SK-N-MC (cell line): ENCODE results near the gene SELENOT.

Experiments used
- EZH2 ChIP-seq: fragments of 200-600 bp; sonication (generic); IDR thresholded peaks from one replicate; pipeline ENCODE4 v1.6.1; 2017; ENCODE audit warnings: antibody characterized with exemption
- POLR2AphosphoS5 ChIP-seq: IDR thresholded peaks from 2 replicates; pipeline ENCODE4 v1.6.1; 2012; ENCODE audit warnings: mild to moderate bottlenecking, low read depth, low read length, borderline replicate concordance

DNA sequence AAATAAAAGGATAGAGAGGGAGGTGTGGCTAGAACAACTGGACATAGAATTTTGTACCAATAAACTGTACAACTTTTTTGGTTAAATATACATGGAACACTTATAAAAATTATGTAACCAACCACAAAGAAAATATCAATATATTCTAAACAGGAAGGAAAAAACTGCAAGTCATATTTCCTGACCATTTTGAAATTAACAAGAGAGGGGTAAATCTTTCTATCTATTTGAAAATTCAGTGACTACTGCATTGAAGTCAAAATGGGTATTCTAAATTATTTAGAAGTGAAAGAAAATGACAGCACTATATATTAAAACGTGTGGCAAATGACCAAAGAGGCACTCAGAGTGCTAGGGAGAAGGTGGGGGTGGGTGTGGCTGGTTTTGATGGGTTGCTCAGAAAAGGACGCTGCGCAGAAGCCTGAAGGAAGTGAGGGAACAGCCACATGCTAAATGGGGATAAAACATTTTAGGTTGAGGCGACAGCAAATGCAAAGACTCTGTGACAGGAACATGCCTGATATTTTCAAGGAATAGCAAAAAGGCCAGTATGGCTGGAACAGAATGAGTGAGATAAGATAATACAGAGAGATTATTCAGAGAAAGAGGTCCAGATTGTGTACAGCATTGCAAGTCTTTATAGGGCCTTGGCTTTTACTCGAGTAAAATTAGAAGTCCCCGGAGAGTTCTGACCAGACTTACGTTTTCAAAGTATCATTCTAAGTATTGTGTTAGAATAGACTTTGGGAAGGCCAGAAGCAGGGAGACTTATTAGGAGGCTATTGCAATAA is 59.5 kb downstream of the SELENOT start:
- TF ChIP-seq EZH2 = no peak
- no peak for TF ChIP-seq POLR2AphosphoS5
